ENCODE results near the gene FHDC1.

The FHDC1 gene

GRCh38 chr4:152991398-152991797, 55.3 kb downstream of the FHDC1 start:
- TF ChIP-seq CTCF (IDR thresholded peaks at IDR 0.05) (no peak), ZFX (IDR thresholded peaks at IDR 0.05; ENCODE audit: borderline replicate concordance) (no peak)
- peak overlapping the region; percentile 66 for H3K27ac ChIP-seq

- TF ChIP-seq CTCF (IDR thresholded peaks at IDR 0.05), result 0 out of 2 replicates have a peak, but pooled peaks have one; percentile 5
- TF ChIP-seq ZFX (IDR thresholded peaks at IDR 0.05; ENCODE audit: borderline replicate concordance), result no peak
- peak overlapping the region; percentile 66 for H3K27ac ChIP-seq
Observed at GRCh38 chr4:152992027-152992426, 55.9 kb downstream of the FHDC1 start.

- TF ChIP-seq ZFX (IDR thresholded peaks at IDR 0.05; ENCODE audit: borderline replicate concordance) (no peak), CTCF (IDR thresholded peaks at IDR 0.05) (no peak)
- peak overlapping the region; percentile 66 for H3K27ac ChIP-seq
Observed at GRCh38 chr4:152992466-152992865, 56.3 kb downstream of the FHDC1 start.

- TF ChIP-seq CTCF (IDR thresholded peaks at IDR 0.05), result no peak
- no peak for TF ChIP-seq ZFX (IDR thresholded peaks at IDR 0.05; ENCODE audit: borderline replicate concordance)
- H3K27ac ChIP-seq, result no peak overlapping the region
Observed at GRCh38 chr4:152994038-152994437, 57.9 kb downstream of the FHDC1 start.

GRCh38 chr4:152996111-152996571, 60.0 kb downstream of the FHDC1 start:
- no peak overlapping the region for H3K27ac ChIP-seq
- TF ChIP-seq ZFX (IDR thresholded peaks at IDR 0.05; ENCODE audit: borderline replicate concordance) (no peak), CTCF (IDR thresholded peaks at IDR 0.05) (no peak)

- TF ChIP-seq ZFX (IDR thresholded peaks at IDR 0.05; ENCODE audit: borderline replicate concordance), result no peak
- TF ChIP-seq CTCF (IDR thresholded peaks at IDR 0.05), result no peak
- no peak overlapping the region for H3K27ac ChIP-seq
Observed at GRCh38 chr4:152996672-152997071, 60.5 kb downstream of the FHDC1 start.

GRCh38 chr4:152997288-152997687, 61.2 kb downstream of the FHDC1 start:
- no peak for TF ChIP-seq ZFX (IDR thresholded peaks at IDR 0.05; ENCODE audit: borderline replicate concordance)
- no peak for TF ChIP-seq CTCF (IDR thresholded peaks at IDR 0.05)
- no peak overlapping the region for H3K27ac ChIP-seq
